SKM-1 (cell line): ENCODE measurements around the gene WIPF2.

Experiments
- DNase-seq: peaks from one replicate; lab custom pipeline; 2025; ENCODE audit not compliant: unreplicated experiment; lab: John Stamatoyannopoulos, UW

WIPF2 gene

GRCh38 chr17:40218740-40219593, at the start of gene WIPF2:
Gene WIPF2 (plus strand): TSS chr17:40219304. CDS start chr17:40256460, 37,156 bp downstream.
- DNase-seq, result peak; percentile 86

- DNase-seq, result no peak
These were observed 48.8 kb upstream of the WIPF2 start for GRCh38 chr17:40170325-40170724.

GRCh38 chr17:40171750-40172149, 47.4 kb upstream of the WIPF2 start:
- no peak for DNase-seq

- DNase-seq, result no peak
These were observed 45.9 kb upstream of the WIPF2 start for GRCh38 chr17:40173091-40173777.

GRCh38 chr17:40173778-40174135, 45.3 kb upstream of the WIPF2 start:
- DNase-seq, result no peak

GRCh38 chr17:40174514-40174913, 44.6 kb upstream of the WIPF2 start:
- no peak for DNase-seq

- no peak for DNase-seq
These were observed 43.0 kb upstream of the WIPF2 start for GRCh38 chr17:40175928-40176753.

- DNase-seq, result no peak
These were observed 42.4 kb upstream of the WIPF2 start for GRCh38 chr17:40176754-40177110.

GRCh38 chr17:40177275-40177874, 41.7 kb upstream of the WIPF2 start, which contains the start of gene RAPGEFL1:
Gene RAPGEFL1 (plus strand): TSS chr17:40177470. CDS start chr17:40177862, 392 bp downstream.
- no peak for DNase-seq

- no peak for DNase-seq
These were observed 41.0 kb upstream of the WIPF2 start for GRCh38 chr17:40178021-40178601.

- DNase-seq, result no peak
These were observed 40.4 kb upstream of the WIPF2 start for GRCh38 chr17:40178660-40179059.

- no peak for DNase-seq
These were observed 39.0 kb upstream of the WIPF2 start for GRCh38 chr17:40179923-40180659.

- no peak for DNase-seq
These were observed 38.4 kb upstream of the WIPF2 start for GRCh38 chr17:40180694-40181093.

- no peak for DNase-seq
These were observed 37.9 kb upstream of the WIPF2 start for GRCh38 chr17:40181205-40181604.

- no peak for DNase-seq
These were observed 36.5 kb upstream of the WIPF2 start for GRCh38 chr17:40182606-40183005.

- DNase-seq, result no peak
These were observed 31.9 kb upstream of the WIPF2 start for GRCh38 chr17:40187238-40187637.

GRCh38 chr17:40188694-40189093, 30.4 kb upstream of the WIPF2 start:
- no peak for DNase-seq

- no peak for DNase-seq
These were observed 28.7 kb upstream of the WIPF2 start for GRCh38 chr17:40190197-40191021.
